Kidney capillary endothelial cell (primary cell): Measurements from ENCODE around the gene PRXL2B.
"Not testable (repeated sequence)": the region's sequence is repeated elsewhere in the genome, so short reads cannot be mapped to it uniquely, and the experiment has no call there.

Source experiments
- DNase-seq: peaks from one replicate; pipeline ENCODE4 v3.0.0-alpha.2; 2018; ENCODE audit warnings: low spot score

Gene PRXL2B

GRCh38 chr1:2586154-2587070 is at the start of gene PRXL2B:
PRXL2B (plus strand) TSS chr1:2586777; CDS start chr1:2586886, 109 bp downstream.
- DNase-seq, result peak; percentile 98

DNA sequence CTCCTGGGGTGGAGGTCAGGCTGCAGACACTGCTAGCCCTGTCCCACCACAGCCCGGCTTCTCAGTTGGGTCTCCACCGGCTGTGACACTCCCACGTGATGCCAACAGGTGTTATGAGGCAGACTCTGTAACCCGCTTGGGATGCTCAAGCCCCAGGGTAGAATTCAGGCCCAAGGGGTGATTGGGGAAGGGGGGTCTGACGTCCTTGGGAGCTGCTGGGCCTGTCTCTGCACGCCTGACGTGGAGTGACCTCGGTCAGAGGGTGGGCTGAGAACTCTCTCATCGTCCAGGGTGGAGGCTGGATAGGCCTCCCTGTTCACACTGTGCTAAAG is 48.8 kb upstream of the PRXL2B start:
- no peak for DNase-seq

GRCh38 chr1:2538376-2538775 is 48.2 kb upstream of the PRXL2B start:
- no peak for DNase-seq

GRCh38 chr1:2538872-2539271 is 47.7 kb upstream of the PRXL2B start:
- DNase-seq, result no peak

GRCh38 chr1:2539312-2539907 is 47.2 kb upstream of the PRXL2B start:
- DNase-seq, result no peak

DNA sequence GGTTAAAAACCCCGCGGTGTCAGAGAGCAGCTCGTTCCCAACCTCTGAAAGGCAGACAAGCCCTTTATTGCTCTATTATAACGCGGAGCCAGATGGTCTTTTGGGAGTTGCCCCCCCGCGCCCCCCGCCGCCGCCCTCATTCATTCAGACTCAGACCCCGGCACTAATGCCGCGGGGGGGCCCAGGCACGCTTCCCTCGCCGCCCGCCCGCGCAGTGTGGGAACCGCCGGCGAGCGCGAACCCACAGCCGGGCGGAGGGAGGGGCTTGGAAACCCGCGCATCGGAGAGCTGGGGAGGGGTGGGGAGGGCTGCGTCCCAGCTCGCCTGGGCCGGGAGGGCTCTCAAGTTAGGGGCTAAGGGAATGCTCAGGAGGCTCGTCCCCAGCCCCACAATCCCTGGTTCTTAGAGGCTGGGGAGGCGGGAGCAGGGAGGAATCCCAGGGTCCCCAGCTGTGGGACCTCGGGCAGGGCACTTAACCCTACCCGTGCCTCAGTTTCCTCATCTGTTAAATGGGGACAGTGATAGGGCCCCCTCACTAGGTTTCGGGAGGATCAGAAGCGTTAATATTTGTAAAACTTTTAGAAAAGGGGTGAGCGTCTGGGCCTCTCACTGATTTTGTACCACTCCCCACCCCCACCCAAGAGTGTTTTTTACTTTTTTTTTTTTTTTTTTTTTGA is 45.6 kb upstream of the PRXL2B start:
- DNase-seq, result no peak

DNA sequence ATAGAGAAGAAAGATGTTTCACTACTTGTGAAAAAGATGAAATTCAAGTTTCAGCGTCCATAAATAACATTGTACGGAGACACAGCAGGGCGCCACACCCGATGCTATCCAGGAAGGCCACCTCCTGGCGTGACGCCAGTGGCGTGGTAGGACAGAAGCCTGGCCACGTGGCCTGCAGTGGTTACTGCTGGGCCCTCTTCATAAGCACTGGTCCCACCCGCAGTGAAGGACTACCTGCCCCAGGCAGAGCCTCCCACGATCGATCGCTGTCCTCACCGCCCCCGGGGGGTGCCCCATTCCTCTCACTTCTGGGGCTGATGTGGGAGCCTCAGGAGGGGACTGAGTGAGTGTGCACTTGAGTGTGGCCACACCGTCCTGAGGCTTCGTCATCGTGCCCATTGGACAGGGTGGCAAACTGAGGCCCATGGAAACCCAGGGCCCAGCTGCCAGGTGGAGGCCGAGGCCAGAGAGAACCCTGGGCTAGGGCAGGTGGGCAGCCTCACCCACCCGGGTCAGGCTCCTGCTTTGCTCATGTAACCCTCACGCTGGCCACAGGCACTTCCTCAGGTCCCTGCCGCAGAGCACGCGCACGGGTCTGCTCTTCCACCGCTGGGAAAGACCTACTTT is 44.8 kb upstream of the PRXL2B start:
- no peak for DNase-seq

- no peak for DNase-seq
These were observed 44.2 kb upstream of the PRXL2B start for GRCh38 chr1:2542246-2542915.

DNA sequence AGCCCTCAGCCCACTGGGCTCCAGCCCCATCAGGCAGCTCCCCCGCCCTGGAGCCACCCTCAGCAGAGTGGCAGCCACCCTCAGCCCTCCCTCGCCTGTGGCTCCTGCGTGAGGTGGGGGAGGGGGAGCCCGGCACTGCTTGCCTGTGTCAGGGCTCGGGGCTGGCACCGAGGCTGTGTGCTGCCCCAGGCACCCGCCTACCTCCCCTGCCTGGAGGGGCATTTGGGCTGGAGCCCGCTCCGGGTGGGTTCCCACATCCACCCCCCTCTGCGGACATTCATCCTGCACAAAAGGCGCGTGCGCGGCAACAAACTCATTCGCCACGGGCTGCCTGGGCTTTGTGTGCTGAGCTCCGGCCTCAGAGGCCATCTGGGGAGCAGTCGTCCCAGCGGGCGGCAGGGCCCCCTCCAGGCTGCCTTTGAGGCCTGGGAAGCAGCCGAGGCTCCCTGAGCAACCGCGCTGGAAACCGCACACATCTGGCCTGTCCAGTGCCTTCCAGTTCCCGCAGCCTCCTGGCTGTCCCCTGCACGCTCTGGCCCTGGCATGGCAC is 43.0 kb upstream of the PRXL2B start:
- no peak for DNase-seq

- DNase-seq, result no peak
These were observed 42.3 kb upstream of the PRXL2B start for GRCh38 chr1:2544093-2544874.

DNA sequence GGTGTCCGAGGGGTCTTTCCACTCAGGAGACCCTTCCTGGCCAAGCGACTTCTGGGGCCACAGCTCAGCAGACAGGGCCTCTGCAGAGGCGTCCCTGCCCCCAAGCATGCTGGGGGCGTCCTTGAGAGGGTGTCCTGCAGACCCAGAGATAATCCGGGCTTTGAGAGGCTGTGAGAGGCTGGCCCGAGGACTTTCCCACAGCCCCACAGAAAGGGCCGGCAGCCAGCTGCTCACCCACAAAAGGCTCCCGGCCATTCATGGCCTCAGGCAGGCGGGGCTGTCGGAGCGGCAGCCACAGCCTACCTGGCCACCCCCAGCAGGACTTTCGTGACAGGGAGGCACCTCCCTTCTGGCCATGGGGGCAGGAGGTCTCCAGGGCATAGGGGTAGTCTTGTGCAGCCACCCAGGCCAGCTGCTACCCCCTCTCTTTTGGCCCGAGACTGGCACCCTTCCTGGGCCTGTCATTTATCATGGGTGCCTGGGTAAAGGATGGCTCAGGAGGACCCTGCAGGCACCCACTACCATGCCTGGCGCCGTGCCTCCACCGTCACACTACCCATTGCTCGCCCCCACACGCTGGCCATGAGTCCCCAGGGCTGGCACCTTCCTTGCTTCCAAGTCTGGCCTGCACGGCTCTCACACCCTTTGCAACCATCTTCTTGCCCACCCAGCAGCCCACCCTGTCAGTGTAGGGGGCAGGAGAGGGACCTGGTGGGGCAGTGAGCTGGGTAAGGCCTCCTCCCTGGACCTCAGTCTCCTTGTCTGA is 41.5 kb upstream of the PRXL2B start:
- no peak for DNase-seq

DNA sequence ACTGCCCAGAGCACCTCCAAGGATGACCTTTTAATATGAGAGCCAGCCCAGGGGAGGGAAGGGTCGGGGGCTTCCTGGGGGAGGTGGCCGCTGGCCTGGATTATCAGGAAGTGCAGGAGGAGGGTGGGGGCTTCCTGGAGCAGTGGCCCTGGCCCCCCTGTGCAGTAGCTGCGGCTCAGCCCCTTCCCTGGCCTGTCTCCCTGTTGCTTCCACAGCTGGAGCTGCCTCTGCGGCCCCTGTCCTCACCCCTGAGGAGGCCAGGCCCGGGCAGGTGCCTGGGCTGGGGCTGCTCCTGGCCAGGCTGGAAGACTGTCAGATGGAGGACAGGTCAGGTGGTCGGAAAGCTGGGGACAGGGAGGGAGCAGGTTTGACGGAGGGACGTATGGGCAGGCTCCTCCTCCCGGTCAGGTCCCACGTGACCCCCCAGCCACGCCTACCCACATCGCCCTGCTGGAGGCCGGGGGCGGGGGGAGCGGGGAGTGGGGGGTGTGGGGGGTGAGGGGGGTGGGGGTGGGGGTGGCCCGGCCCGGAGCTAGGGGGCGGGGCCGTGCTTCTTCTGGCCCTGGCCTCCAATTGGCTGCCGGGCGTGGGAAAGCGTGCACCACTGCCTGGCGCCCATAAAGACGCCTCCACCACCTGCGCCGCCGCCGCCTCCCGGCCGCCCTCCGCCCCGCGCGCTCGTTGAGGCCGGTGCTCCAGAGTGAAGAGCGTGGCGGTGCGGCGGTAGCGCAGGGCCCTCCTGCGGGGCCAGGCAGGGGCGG is 40.6 kb upstream of the PRXL2B start:
- DNase-seq, result peak; percentile 74

DNA sequence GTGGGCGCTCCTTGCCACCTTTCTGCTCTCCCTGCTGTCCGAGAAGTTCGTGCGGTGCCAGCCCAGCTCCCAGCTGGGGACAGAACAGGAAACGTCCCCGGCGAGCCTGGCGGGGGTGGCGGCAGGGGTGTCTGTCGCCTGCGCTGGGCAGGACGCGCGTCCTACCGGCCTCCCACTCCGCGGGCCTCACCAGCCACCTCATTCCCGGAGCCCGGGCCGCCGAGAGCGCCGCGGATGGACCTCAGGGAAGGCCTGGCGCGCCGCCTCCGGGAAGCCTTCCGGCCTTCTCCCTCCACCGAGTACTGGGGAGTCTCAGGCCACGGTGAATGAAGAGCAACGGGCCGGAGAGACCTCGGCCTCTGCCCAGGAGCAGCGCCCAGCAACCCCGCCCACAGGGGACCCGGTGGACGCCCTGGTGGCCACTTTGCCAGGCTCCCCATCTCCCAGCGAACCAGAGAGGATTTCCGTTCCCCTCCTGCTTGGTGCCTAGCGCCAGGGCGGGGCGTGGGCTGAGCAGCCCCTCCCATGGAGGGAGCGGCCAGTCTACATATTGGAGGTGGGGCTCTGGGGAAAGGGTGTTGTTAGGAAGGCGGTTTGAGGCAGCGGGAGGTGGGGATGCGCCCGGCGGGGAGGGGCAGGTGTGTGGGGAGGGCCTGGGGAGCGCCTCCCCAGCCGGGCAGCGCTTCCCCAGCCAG is 39.9 kb upstream of the PRXL2B start:
- peak; percentile 75 for DNase-seq

- no peak for DNase-seq
These were observed 39.1 kb upstream of the PRXL2B start for GRCh38 chr1:2547210-2548067.

- no peak for DNase-seq
These were observed 38.4 kb upstream of the PRXL2B start for GRCh38 chr1:2548068-2548589.

DNA sequence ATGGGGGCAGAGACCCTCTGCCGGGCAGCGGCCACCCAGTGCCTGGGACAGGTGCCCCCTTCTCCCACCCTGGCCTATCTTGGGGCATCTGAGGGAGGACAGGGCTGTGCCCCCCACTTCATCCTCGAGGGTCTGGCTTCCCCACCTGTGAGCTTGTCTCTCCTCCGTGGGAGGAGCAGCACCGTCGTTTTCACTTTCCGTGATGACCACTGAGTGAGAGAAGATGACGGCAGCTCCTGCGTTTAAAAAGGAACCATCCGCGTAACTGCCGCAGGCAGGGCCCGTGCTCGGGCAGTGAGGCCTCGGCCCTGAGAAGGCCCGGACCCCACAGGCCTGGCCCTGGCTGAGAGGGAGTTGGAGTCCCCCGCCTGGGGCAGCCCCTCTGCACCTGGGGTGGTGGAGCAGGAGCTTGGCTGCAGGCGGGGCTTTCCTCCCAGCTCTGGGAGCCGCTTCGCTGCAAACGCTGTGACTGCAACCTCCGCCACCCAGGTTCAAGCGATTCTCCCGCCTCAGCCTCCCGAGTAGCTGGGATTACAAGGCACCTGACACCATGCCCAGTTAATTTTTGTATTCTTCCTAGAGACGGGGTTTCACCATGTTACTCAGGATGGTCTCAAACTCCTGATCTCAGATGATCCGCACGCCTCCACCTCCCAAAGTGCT is 37.1 kb upstream of the PRXL2B start:
- not testable (repeated sequence) for DNase-seq

GRCh38 chr1:2550309-2550861 is 36.2 kb upstream of the PRXL2B start:
- DNase-seq, result not testable (repeated sequence)
